Stimulated activated CD4-positive, alpha-beta T cell treated with anti-CD3 and anti-CD28 coated beads, Interleukin-4, amount 100 ng/mL, for 4 hours (primary cell): ENCODE data around the gene TEX52.
A peak's percentile ranks its signal among the peaks of the same experiment; 100 is the strongest.

ENCODE experiments used
- DNase-seq, 2 experiments: peaks; one replicate each; pipeline ENCODE4 v3.0.0-alpha.2; 2020

The TEX52 gene

GRCh38 chr12:2826721-2827515 lies 29.9 kb downstream of the TEX52 start:
- no peak for DNase-seq

- DNase-seq = no peak
Observed at GRCh38 chr12:2826036-2826435, 30.8 kb downstream of the TEX52 start.

- no peak for DNase-seq
Observed at GRCh38 chr12:2825132-2825531, 31.7 kb downstream of the TEX52 start.

GRCh38 chr12:2824541-2824940 lies 32.3 kb downstream of the TEX52 start:
- no peak for DNase-seq

- DNase-seq = no peak
Observed at GRCh38 chr12:2823483-2823882, 33.4 kb downstream of the TEX52 start.

GRCh38 chr12:2820432-2820831 lies 36.4 kb downstream of the TEX52 start:
- no peak for DNase-seq

GRCh38 chr12:2819810-2820209 lies 37.0 kb downstream of the TEX52 start:
- DNase-seq = no peak

- peak; percentile 30 to 41 for DNase-seq
Observed at GRCh38 chr12:2813214-2814185, 43.3 kb downstream of the TEX52 start.

GRCh38 chr12:2812290-2813213 lies 44.3 kb downstream of the TEX52 start, which contains the start of gene ITFG2:
TSS of gene ITFG2 (plus strand) at chr12:2812668. CDS start at chr12:2812761, 93 bp downstream.
- DNase-seq = peak; percentile 92 to 97

- DNase-seq = no peak
Observed at GRCh38 chr12:2811801-2812200, 45.0 kb downstream of the TEX52 start.

- no peak for DNase-seq
Observed at GRCh38 chr12:2806700-2807099, 50.1 kb downstream of the TEX52 start.

- no peak for DNase-seq
Observed at GRCh38 chr12:2805143-2805520, 51.7 kb downstream of the TEX52 start.

GRCh38 chr12:2804393-2805142 lies 52.3 kb downstream of the TEX52 start:
- DNase-seq = no peak

GRCh38 chr12:2803635-2804392 lies 53.0 kb downstream of the TEX52 start:
- no peak for DNase-seq

- DNase-seq = no peak
Observed at GRCh38 chr12:2801044-2801783, 55.6 kb downstream of the TEX52 start.

GRCh38 chr12:2800046-2800570 lies 56.7 kb downstream of the TEX52 start:
- no peak for DNase-seq
